Nephron (organoid): ENCODE results near the gene ZNF611.
A peak's percentile ranks its signal among the peaks of the same experiment; 100 is the strongest.
"Not testable (repeated sequence)": the region's sequence is repeated elsewhere in the genome, so short reads cannot be mapped to it uniquely, and the experiment has no call there.

Experiments
- H3K27ac Mint-ChIP-seq, 3 experiments: 2 replicates each; pipeline ENCODE4 v1.8.0; 2020; ENCODE audit warnings: mixed read lengths in 3 of 3, mild to moderate bottlenecking in 2 of 3, moderate library complexity in 1 of 3
- H3K27me3 Mint-ChIP-seq: 2 replicates; pipeline ENCODE4 v1.8.0; 2021; ENCODE audit warnings: low read depth, mild to moderate bottlenecking, moderate library complexity, mixed read lengths
- H3K36me3 Mint-ChIP-seq: 2 replicates; pipeline ENCODE4 v1.8.0; 2020; ENCODE audit warnings: low read depth, mixed read lengths
- H3K4me1 Mint-ChIP-seq: 2 replicates; pipeline ENCODE4 v1.8.0; 2020; ENCODE audit warnings: mixed read lengths
- H3K4me3 Mint-ChIP-seq, 3 experiments: 2 replicates each; pipeline ENCODE4 v1.8.0; 2020; ENCODE audit warnings: mild to moderate bottlenecking in 3 of 3, mixed read lengths in 3 of 3, moderate library complexity in 2 of 3
- H3K9me3 Mint-ChIP-seq: 2 replicates; pipeline ENCODE4 v1.8.0; 2020; ENCODE audit warnings: mixed read lengths
- TF ChIP-seq, protein P1 (sequence below), 3 experiments: fragments of 200-600 bp; sonication (generic); IDR thresholded peaks; one replicate each; pipeline ENCODE4 v1.5.0; 2021; ENCODE audit warnings: antibody characterized with exemption in 3 of 3; ENCODE audit not compliant: unreplicated experiment in 3 of 3

ZNF611 gene

DNA sequence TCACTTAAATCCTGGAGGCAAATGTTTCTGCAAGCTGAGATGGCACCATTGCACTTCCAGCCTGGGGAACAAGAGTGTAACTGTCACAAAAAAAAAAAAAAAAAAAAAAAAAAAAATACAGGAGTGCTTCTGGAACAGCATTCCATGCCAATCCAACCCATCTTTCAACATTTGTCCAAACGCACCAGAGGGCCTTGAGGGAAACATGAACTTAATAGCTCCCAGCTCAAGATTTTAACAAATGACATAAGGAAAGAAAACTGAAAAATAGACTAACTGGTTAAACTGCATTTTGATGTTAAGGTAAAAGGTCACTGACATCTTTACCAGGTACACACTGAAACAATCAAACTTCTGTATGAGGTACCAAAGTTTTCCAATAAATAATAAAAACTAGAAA is 49.0 kb downstream of the ZNF611 start:
- Mint-ChIP-seq H3K9me3 (no peaks in the 10 kb centered on the region), H3K27ac (no peak overlapping the region), H3K4me1 (peaks cover 23% of the 10 kb centered on the region), H3K36me3 (peaks cover 43% of the 10 kb centered on the region), H3K27me3 (no peaks in the 10 kb centered on the region), H3K4me3 (no peak overlapping the region)
- TF ChIP-seq, protein P1, sequence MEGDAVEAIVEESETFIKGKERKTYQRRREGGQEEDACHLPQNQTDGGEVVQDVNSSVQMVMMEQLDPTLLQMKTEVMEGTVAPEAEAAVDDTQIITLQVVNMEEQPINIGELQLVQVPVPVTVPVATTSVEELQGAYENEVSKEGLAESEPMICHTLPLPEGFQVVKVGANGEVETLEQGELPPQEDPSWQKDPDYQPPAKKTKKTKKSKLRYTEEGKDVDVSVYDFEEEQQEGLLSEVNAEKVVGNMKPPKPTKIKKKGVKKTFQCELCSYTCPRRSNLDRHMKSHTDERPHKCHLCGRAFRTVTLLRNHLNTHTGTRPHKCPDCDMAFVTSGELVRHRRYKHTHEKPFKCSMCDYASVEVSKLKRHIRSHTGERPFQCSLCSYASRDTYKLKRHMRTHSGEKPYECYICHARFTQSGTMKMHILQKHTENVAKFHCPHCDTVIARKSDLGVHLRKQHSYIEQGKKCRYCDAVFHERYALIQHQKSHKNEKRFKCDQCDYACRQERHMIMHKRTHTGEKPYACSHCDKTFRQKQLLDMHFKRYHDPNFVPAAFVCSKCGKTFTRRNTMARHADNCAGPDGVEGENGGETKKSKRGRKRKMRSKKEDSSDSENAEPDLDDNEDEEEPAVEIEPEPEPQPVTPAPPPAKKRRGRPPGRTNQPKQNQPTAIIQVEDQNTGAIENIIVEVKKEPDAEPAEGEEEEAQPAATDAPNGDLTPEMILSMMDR (IDR thresholded peaks at IDR 0.05; ENCODE audit: unreplicated experiment in 3 of 3): no peak

DNA sequence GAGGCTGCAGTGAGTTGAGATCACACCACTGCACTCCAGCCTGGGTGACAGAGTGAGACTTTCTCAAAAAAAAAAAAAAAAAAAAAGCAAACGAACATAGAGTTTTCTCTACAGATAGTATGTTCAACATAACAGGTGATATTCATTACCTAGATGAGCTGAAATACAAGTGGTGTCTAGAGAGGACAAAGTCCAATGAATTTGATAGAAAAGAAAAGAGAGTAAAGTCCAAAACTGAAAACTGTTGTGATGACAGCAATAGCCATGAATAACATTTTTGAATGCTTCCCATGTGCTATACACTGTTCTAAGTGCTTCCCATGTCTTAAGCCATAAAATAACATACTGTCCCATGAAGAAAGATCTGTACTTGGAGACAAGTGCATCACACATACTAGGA is 53.6 kb downstream of the ZNF611 start:
- not testable (repeated sequence) for H3K9me3 Mint-ChIP-seq, H3K27me3 Mint-ChIP-seq, H3K4me3 Mint-ChIP-seq, H3K4me1 Mint-ChIP-seq
- Mint-ChIP-seq H3K36me3 (peaks cover 61% of the 10 kb centered on the region), H3K27ac (peak overlapping the region in 2 of 3 experiments; percentile 24 to 40)

DNA sequence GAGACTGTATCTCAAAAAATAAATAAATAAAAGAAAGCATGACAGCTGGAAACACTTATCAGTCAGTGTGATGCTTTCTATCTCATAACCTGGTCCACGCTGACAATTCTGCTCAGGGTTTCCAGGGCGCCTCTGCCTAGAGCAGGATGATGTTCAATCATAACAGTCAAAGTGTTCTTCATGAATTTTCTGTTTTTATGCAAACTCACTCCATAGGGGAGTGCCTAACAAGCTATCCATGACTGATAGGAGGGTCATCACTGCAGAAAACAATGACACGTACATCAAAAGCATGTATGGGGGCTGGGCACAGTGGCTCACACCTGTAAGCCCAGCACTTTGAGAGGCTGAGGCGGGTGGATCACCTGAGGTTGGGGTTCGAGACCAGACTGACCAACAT is 55.2 kb downstream of the ZNF611 start:
- Mint-ChIP-seq H3K27me3 (no peaks in the 10 kb centered on the region), H3K9me3 (peaks cover 11% of the 10 kb centered on the region), H3K4me3 (no peak overlapping the region), H3K36me3 (peaks cover 67% of the 10 kb centered on the region), H3K27ac (no peak overlapping the region), H3K4me1 (no peaks in the 10 kb centered on the region)
- TF ChIP-seq, protein P1 (IDR thresholded peaks at IDR 0.05; ENCODE audit: unreplicated experiment in 3 of 3): no peak

DNA sequence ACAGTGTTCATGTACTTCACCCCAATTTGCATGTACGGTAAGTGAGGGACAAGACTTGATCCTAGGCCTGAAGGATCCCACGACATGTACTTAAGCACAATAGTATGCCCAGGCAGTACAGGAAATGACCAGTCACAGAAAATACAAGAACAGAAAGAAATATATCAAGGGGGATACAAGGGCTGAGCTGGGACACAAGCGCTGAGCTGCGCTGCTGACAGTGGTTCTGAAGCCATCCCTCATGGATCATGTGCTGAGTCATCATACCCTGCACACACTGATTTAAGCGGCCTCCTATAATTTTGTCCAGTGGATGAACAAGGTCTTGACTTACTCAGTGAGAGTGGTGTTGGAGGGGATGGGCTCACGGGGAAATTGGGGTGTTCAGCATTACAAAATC is 59.6 kb downstream of the ZNF611 start:
- H3K27ac Mint-ChIP-seq: peak overlapping the region in 1 of 3 experiments; percentile 9
- peaks cover 12% of the 10 kb centered on the region for H3K9me3 Mint-ChIP-seq
- H3K4me3 Mint-ChIP-seq, H3K27me3 Mint-ChIP-seq, H3K4me1 Mint-ChIP-seq: not testable (repeated sequence)
- peaks cover 55% of the 10 kb centered on the region for H3K36me3 Mint-ChIP-seq

DNA sequence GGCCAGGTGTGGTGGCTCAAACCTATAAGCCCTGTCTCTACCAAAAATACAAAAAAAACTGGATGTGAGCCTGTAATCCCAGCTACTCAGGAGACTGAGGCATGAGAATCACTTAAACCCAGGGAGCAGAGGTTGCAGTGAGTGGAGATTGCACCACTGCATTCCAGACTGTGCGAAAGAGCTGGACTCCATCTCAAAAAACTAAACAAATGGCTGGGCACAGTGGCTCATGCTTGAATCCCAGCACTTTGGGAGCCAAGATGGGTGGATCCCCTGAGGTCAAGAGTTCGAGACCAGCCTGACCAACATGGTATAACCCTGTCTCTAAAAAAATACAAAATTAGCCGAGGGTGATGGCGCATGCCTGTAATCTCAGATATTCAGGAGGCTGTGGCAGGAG is 61.8 kb downstream of the ZNF611 start:
- no peak overlapping the region for H3K27ac Mint-ChIP-seq
- no peaks in the 10 kb centered on the region for H3K4me1 Mint-ChIP-seq
- H3K36me3 Mint-ChIP-seq: peaks cover 46% of the 10 kb centered on the region
- no peak overlapping the region for H3K4me3 Mint-ChIP-seq
- TF ChIP-seq, protein P1 (IDR thresholded peaks at IDR 0.05; ENCODE audit: unreplicated experiment in 3 of 3): no peak
- peaks cover 12% of the 10 kb centered on the region for H3K9me3 Mint-ChIP-seq
- H3K27me3 Mint-ChIP-seq: no peaks in the 10 kb centered on the region

DNA sequence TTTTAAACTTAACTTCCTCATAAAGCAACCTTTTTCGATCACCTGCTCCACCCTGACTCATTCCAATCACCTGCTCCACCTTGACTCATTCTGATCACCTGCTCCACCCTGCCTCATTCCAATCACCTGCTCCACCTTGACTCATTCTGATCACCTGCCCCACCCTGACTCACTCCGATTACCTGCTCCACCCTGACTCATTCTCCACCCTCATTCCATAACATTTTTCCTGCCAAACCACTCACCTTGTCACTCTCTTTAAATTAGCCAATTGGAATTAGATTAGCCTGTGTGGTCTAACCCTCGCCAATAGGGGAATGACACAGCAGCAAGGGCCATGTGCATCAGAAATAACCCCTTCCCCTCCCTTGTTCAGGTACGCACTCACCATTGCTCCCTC is 64.8 kb downstream of the ZNF611 start:
- H3K9me3 Mint-ChIP-seq: peaks cover 6% of the 10 kb centered on the region
- H3K27ac Mint-ChIP-seq: no peak overlapping the region
- no peak overlapping the region for H3K4me3 Mint-ChIP-seq

DNA sequence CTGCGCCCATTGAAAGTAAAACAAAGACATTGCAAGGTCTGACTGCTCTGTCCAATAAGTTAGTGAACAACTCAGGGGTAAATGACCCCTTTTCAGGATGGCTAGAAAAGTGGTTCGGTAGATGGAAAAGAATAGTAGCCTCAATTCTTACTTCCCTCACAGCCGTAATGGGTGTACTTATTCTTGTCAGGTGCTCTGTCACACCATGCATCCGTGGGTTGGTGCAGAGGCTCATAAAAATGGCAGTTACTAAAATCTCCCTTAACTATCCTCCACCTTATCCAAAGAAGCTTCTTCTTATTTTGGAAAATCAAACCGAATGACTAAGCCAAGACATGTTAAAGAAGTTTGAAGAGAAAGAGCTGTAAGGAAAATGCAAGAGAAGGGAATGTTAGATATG is 65.3 kb downstream of the ZNF611 start:
- H3K27ac Mint-ChIP-seq: no peak overlapping the region
- H3K36me3 Mint-ChIP-seq: peaks cover 27% of the 10 kb centered on the region
- H3K9me3 Mint-ChIP-seq: peaks cover 1% of the 10 kb centered on the region
- TF ChIP-seq, protein P1 (IDR thresholded peaks at IDR 0.05; ENCODE audit: unreplicated experiment in 3 of 3): no peak
- no peaks in the 10 kb centered on the region for H3K27me3 Mint-ChIP-seq
- H3K4me3 Mint-ChIP-seq: no peak overlapping the region
- H3K4me1 Mint-ChIP-seq: peaks cover 7% of the 10 kb centered on the region

More for the DNA sequence above, 64.8 kb downstream of the ZNF611 start:
- Mint-ChIP-seq H3K4me1 (peaks cover 7% of the 10 kb centered on the region), H3K36me3 (peaks cover 32% of the 10 kb centered on the region), H3K27me3 (no peaks in the 10 kb centered on the region)
- TF ChIP-seq, protein P1 (IDR thresholded peaks at IDR 0.05; ENCODE audit: unreplicated experiment in 3 of 3): no peak
